GM12892 (cell line): Measurements from ENCODE around the gene USP48.

Experiments
- POLR2A ChIP-seq: IDR thresholded peaks from 2 replicates; pipeline ENCODE4 v1.6.1; 2011; ENCODE audit warnings: low read depth, low read length, control low read depth
- POLR2AphosphoS5 ChIP-seq: IDR thresholded peaks from 2 replicates; pipeline ENCODE4 v1.6.1; 2011; ENCODE audit warnings: low read depth, low read length, control low read depth
- TAF1 ChIP-seq: IDR thresholded peaks from 2 replicates; pipeline ENCODE4 v1.6.1; 2011; ENCODE audit warnings: low read depth, mild to moderate bottlenecking, control low read depth, low read length, borderline replicate concordance

- TF ChIP-seq POLR2AphosphoS5 (no peak), POLR2A (no peak), TAF1 (no peak)
Measured at GRCh38 chr1:21668951-21669257, 114.0 kb downstream of the USP48 start.
